Activated CD8-positive, alpha-beta T cell treated with anti-CD3 and anti-CD28 coated beads for 36 hours (primary cell): Measurements from ENCODE around the gene CDC5L. TPM values are rescaled to one million over a fixed set of nuclear protein-coding genes. Genes with fewer than 3 reads are reported as not detected.

ENCODE experiments used
- ATAC-seq: fragments of 200-7000 bp; cut with Tn5 transposase; one replicate; pipeline ENCODE4 v1.10.0; 2021; ENCODE audit warnings: mild to moderate bottlenecking, moderate library complexity
- CTCF ChIA-PET: fragments of 350-600 bp; sonication (Branson Sonifier 250); formaldehyde crosslinking; loops from one replicate; lab custom pipeline; 2021; ENCODE audit warnings: antibody characterized with exemption; lab: Charles Lee
- POLR2A ChIA-PET: fragments of 350-600 bp; sonication (Branson Sonifier 250); formaldehyde crosslinking; loops from one replicate; lab custom pipeline; 2021; ENCODE audit warnings: antibody characterized with exemption; lab: Charles Lee
- DNase-seq: peaks from one replicate; pipeline ENCODE4 v3.0.0-alpha.2; 2020
- H3K27ac Mint-ChIP-seq: one replicate; pipeline ENCODE4 v1.8.0; 2021; ENCODE audit warnings: mild to moderate bottlenecking, mixed read lengths
- H3K27me3 Mint-ChIP-seq: one replicate; pipeline ENCODE4 v1.8.0; 2021; ENCODE audit warnings: mixed read lengths
- H3K36me3 Mint-ChIP-seq: one replicate; pipeline ENCODE4 v1.8.0; 2021; ENCODE audit warnings: low read depth, mixed read lengths
- H3K4me1 Mint-ChIP-seq: one replicate; pipeline ENCODE4 v1.8.0; 2021; ENCODE audit warnings: low read depth, mixed read lengths
- H3K4me3 Mint-ChIP-seq: one replicate; pipeline ENCODE4 v1.8.0; 2021; ENCODE audit warnings: mild to moderate bottlenecking, moderate library complexity, mixed read lengths
- H3K9me3 Mint-ChIP-seq: one replicate; pipeline ENCODE4 v1.8.0; 2021; ENCODE audit warnings: mixed read lengths
- CTCF ChIP-seq: fragments of 200-600 bp; IDR thresholded peaks from one replicate; pipeline ENCODE4 v1.8.0; 2022; ENCODE audit warnings: antibody characterized with exemption, mild to moderate bottlenecking
- intact Hi-C: fragments of 100-400 bp; cut with micrococcal nuclease; formaldehyde crosslinking; loops from one replicate; pipeline ENCODE4 v1.10.0; 2022
- total RNA-seq, 2 experiments: library from RNA; stranded (reverse); gene quantifications; one replicate each; pipeline ENCODE4 v1.2.3, GENCODE V29; 2021

CDC5L gene
- total RNA-seq, 2 experiments from 2014 or later: 20.4 to 21.4 TPM

- H3K4me3 Mint-ChIP-seq: no peak overlapping the region
- H3K9me3 Mint-ChIP-seq: no peaks in the 10 kb centered on the region
- H3K4me1 Mint-ChIP-seq: peaks cover 33% of the 10 kb centered on the region
- CTCF ChIA-PET: interaction anchor here (1.3 to 1.6 kb wide), 4 partner anchors 13 to 142 kb away, joined by 3 to 6 read pairs (median 4); no protein-coding TSS in a partner anchor
- peaks cover 79% of the 10 kb centered on the region for H3K36me3 Mint-ChIP-seq
- H3K27ac Mint-ChIP-seq: peak overlapping the region; percentile 3
- POLR2A ChIA-PET: interaction anchor here (1.3 kb wide), 1 partner anchor 20 kb away, joined by 3 read pairs; no protein-coding TSS in a partner anchor
- intact Hi-C loops: no loop called here
- TF ChIP-seq CTCF: no peak
- ATAC-seq (peak; percentile 24), DNase-seq (no peak)
- H3K27me3 Mint-ChIP-seq: no peaks in the 10 kb centered on the region
Measured at GRCh38 chr6:44409207-44409794, 21.8 kb downstream of the CDC5L start.

GRCh38 chr6:44410363-44410762 is 22.9 kb downstream of the CDC5L start:
- peaks cover 80% of the 10 kb centered on the region for H3K36me3 Mint-ChIP-seq
- TF ChIP-seq CTCF: no peak

GRCh38 chr6:44411141-44411540 is 23.6 kb downstream of the CDC5L start:
- no peak for ATAC-seq
- intact Hi-C loops: no loop called here
- Mint-ChIP-seq H3K4me1 (peaks cover 47% of the 10 kb centered on the region), H3K27me3 (no peaks in the 10 kb centered on the region), H3K36me3 (peaks cover 85% of the 10 kb centered on the region), H3K27ac (no peak overlapping the region), H3K9me3 (no peaks in the 10 kb centered on the region), H3K4me3 (no peak overlapping the region)
- TF ChIP-seq CTCF: no peak
- no peak for DNase-seq
- POLR2A ChIA-PET: interaction anchor here (0.6 kb wide), 1 partner anchor 126 kb away, joined by 3 read pairs; no protein-coding TSS in a partner anchor
- CTCF ChIA-PET: no interaction called here

More at GRCh38 chr6:44410363-44410762, 22.9 kb downstream of the CDC5L start:
- H3K27ac Mint-ChIP-seq: no peak overlapping the region
- POLR2A ChIA-PET: interaction anchor here (0.6 kb wide), 1 partner anchor 127 kb away, joined by 3 read pairs; no protein-coding TSS in a partner anchor
- peaks cover 39% of the 10 kb centered on the region for H3K4me1 Mint-ChIP-seq
- H3K27me3 Mint-ChIP-seq: no peaks in the 10 kb centered on the region
- H3K9me3 Mint-ChIP-seq: no peaks in the 10 kb centered on the region
- CTCF ChIA-PET: interaction anchor here (1.3 to 1.6 kb wide), 2 partner anchors 21 to 45 kb away, joined by 3 to 6 read pairs; no protein-coding TSS in a partner anchor
- ATAC-seq (no peak), DNase-seq (no peak)
- intact Hi-C loops: no loop called here
- no peak overlapping the region for H3K4me3 Mint-ChIP-seq

GRCh38 chr6:44415449-44415848 is 27.9 kb downstream of the CDC5L start:
- CTCF ChIA-PET: interaction anchor here (1.0 kb wide), 1 partner anchor 29 kb away, joined by 3 read pairs; no protein-coding TSS in a partner anchor
- TF ChIP-seq CTCF: no peak
- peak; percentile 42 for ATAC-seq
- no peak overlapping the region for H3K4me3 Mint-ChIP-seq
- no peak overlapping the region for H3K27ac Mint-ChIP-seq
- peaks cover 33% of the 10 kb centered on the region for H3K4me1 Mint-ChIP-seq
- H3K27me3 Mint-ChIP-seq: no peaks in the 10 kb centered on the region
- intact Hi-C loops: no loop called here
- DNase-seq: no peak
- peaks cover 3% of the 10 kb centered on the region for H3K9me3 Mint-ChIP-seq
- POLR2A ChIA-PET: no interaction called here
- peaks cover 64% of the 10 kb centered on the region for H3K36me3 Mint-ChIP-seq

- Mint-ChIP-seq H3K4me1 (peaks cover 32% of the 10 kb centered on the region), H3K9me3 (peaks cover 3% of the 10 kb centered on the region), H3K27ac (peak overlapping the region; percentile 7), H3K4me3 (no peak overlapping the region), H3K27me3 (no peaks in the 10 kb centered on the region), H3K36me3 (peaks cover 63% of the 10 kb centered on the region)
- CTCF ChIA-PET: interaction anchor here (1.0 kb wide), 1 partner anchor 30 kb away, joined by 3 read pairs; no protein-coding TSS in a partner anchor
- POLR2A ChIA-PET: interaction anchor here (0.7 kb wide), 1 partner anchor 11 kb away, joined by 3 read pairs; no protein-coding TSS in a partner anchor
- TF ChIP-seq CTCF: no peak
- no peak for ATAC-seq
- intact Hi-C loops: no loop called here
- DNase-seq: no peak
Measured at GRCh38 chr6:44415873-44416502, 28.5 kb downstream of the CDC5L start.
